IMR-90 (cell line): Measurements from ENCODE around the gene SLC4A8. TPM values are rescaled to one million over a fixed set of nuclear protein-coding genes. Genes with fewer than 3 reads are reported as not detected.

ENCODE experiments used
- ATAC-seq: fragments of 200-7000 bp; cut with Tn5 transposase; 2 replicates; pipeline ENCODE4 v1.9.1; 2020; ENCODE audit warnings: low read depth, mild to moderate bottlenecking, moderate library complexity
- BruUV-seq: library from RNA; stranded (reverse); fragments of 400-500 nt; replicated peaks from 2 replicates; lab custom pipeline; 2021; lab: Mats Ljungman, UMichigan
- CTCF ChIA-PET: fragments of 300-600 bp; formaldehyde crosslinking; extraction: SDS; loops from one replicate; lab custom pipeline; 2021; ENCODE audit warnings: antibody characterized with exemption; lab: Yijun Ruan, JAX
- POLR2A ChIA-PET: fragments of 300-600 bp; sonication (Branson Sonifier 250); formaldehyde crosslinking; loops from one replicate; lab custom pipeline; 2022; ENCODE audit warnings: antibody characterized with exemption; ENCODE audit not compliant: unreplicated experiment; lab: Charles Lee
- DNase-seq: peaks from one replicate; pipeline ENCODE4 v3.0.0; 2013
- H2AFZ ChIP-seq: replicated peaks from 2 replicates; pipeline ENCODE3; 2013; ENCODE audit warnings: low read length, mild to moderate bottlenecking; ENCODE audit not compliant: poor library complexity
- H2AK5ac ChIP-seq: 2 replicates; pipeline ENCODE4 v1.6.1; 2013; ENCODE audit warnings: low read depth, low read length, inconsistent platforms
- H2AK9ac ChIP-seq: replicated peaks from 2 replicates; pipeline ENCODE3; 2013; ENCODE audit warnings: mild to moderate bottlenecking, low read depth, low read length, moderate library complexity; ENCODE audit not compliant: poor library complexity
- H2BK120ac ChIP-seq: 2 replicates; pipeline ENCODE4 v1.6.1; 2013; ENCODE audit warnings: low read depth, low read length, inconsistent platforms
- H2BK15ac ChIP-seq: 3 replicates; pipeline ENCODE4 v1.6.1; 2013; ENCODE audit warnings: low read depth, low read length, inconsistent platforms
- H2BK20ac ChIP-seq: 2 replicates; pipeline ENCODE4 v1.6.1; 2013; ENCODE audit warnings: low read depth, mild to moderate bottlenecking, inconsistent platforms, low read length, moderate library complexity
- H2BK5ac ChIP-seq: 2 replicates; pipeline ENCODE4 v1.6.1; 2013; ENCODE audit warnings: mild to moderate bottlenecking, low read depth, low read length, inconsistent platforms; ENCODE audit not compliant: poor library complexity, severe bottlenecking
- H3K14ac ChIP-seq: replicated peaks from 2 replicates; pipeline ENCODE4 v1.6.1; 2013; ENCODE audit warnings: low read depth, low read length, inconsistent platforms
- H3K18ac ChIP-seq: 2 replicates; pipeline ENCODE4 v1.6.1; 2013; ENCODE audit warnings: low read depth, low read length, control low read depth
- H3K23ac ChIP-seq: 2 replicates; pipeline ENCODE4 v1.6.1; 2013; ENCODE audit warnings: low read depth, low read length, inconsistent platforms
- H3K27ac ChIP-seq: 2 replicates; pipeline ENCODE4 v1.5.1; 2013; ENCODE audit warnings: mild to moderate bottlenecking, control low read depth, low read length; ENCODE audit not compliant: insufficient read depth
- H3K27me3 ChIP-seq: 2 replicates; pipeline ENCODE4 v1.6.1; 2013; ENCODE audit warnings: low read length; ENCODE audit not compliant: control insufficient read depth, insufficient read depth
- H3K36me3 ChIP-seq: 2 replicates; pipeline ENCODE4 v1.6.1; 2013; ENCODE audit warnings: low read length, mixed read lengths; ENCODE audit not compliant: control insufficient read depth, insufficient read depth
- H3K4ac ChIP-seq: 2 replicates; pipeline ENCODE4 v1.6.1; 2013; ENCODE audit warnings: low read depth, low read length, inconsistent platforms
- H3K4me1 ChIP-seq: 2 replicates; pipeline ENCODE4 v1.6.1; 2013; ENCODE audit warnings: low read length, mixed read lengths; ENCODE audit not compliant: control insufficient read depth, insufficient read depth
- H3K4me2 ChIP-seq: 2 replicates; pipeline ENCODE4 v1.6.1; 2013; ENCODE audit warnings: low read depth, mild to moderate bottlenecking, control low read depth, low read length, moderate library complexity
- H3K4me3 ChIP-seq: 2 replicates; pipeline ENCODE4 v1.5.1; 2013; ENCODE audit warnings: low read depth, mild to moderate bottlenecking, control low read depth, low read length, moderate library complexity; ENCODE audit not compliant: insufficient read depth
- H3K56ac ChIP-seq: 2 replicates; pipeline ENCODE4 v1.6.1; 2013; ENCODE audit warnings: low read length, inconsistent platforms; ENCODE audit not compliant: insufficient read depth; ENCODE audit errors: extremely low read depth
- H3K79me1 ChIP-seq, 2 experiments: 2 replicates each; pipeline ENCODE4 v1.6.1; 2013; ENCODE audit warnings: low read length in 2 of 2, inconsistent platforms in 1 of 2, low read depth in 1 of 2
- H3K9ac ChIP-seq: 2 replicates; pipeline ENCODE4 v1.6.1; 2013; ENCODE audit warnings: low read depth, low read length, control low read depth
- H3K9me1 ChIP-seq: 2 replicates; pipeline ENCODE4 v1.6.1; 2013; ENCODE audit warnings: low read length, inconsistent platforms; ENCODE audit not compliant: insufficient read depth
- H3K9me3 ChIP-seq: 2 replicates; pipeline ENCODE4 v1.6.1; 2013; ENCODE audit warnings: low read length; ENCODE audit not compliant: control insufficient read depth, insufficient read depth
- H4K20me1 ChIP-seq: 2 replicates; pipeline ENCODE4 v1.6.1; 2013; ENCODE audit warnings: low read length, inconsistent platforms; ENCODE audit not compliant: insufficient read depth
- H4K5ac ChIP-seq: 2 replicates; pipeline ENCODE4 v1.6.1; 2013; ENCODE audit warnings: mild to moderate bottlenecking, low read depth, low read length, control low read depth
- H4K8ac ChIP-seq, 2 experiments: 2 replicates each; pipeline ENCODE4 v1.6.1; 2013; ENCODE audit warnings: low read depth in 2 of 2, low read length in 2 of 2, control low read depth in 1 of 2, inconsistent platforms in 1 of 2
- H4K91ac ChIP-seq: 2 replicates; pipeline ENCODE4 v1.6.1; 2013; ENCODE audit warnings: low read depth, low read length, inconsistent platforms; ENCODE audit not compliant: insufficient read depth
- BHLHE40 ChIP-seq: fragments of 150-350 bp; IDR thresholded peaks from 2 replicates; pipeline ENCODE4 v1.6.1; 2016; ENCODE audit warnings: mild to moderate bottlenecking, low read depth, low read length
- CHD1 ChIP-seq: IDR thresholded peaks from 2 replicates; pipeline ENCODE4 v1.6.1; 2012; ENCODE audit warnings: low read depth, low read length, improper control_type of control experiment
- CTCF ChIP-seq: conservative IDR thresholded peaks from 2 replicates; pipeline ENCODE4 v1.5.1; 2012; ENCODE audit warnings: mild to moderate bottlenecking, low read depth, low read length, improper control_type of control experiment
- MAFK ChIP-seq: IDR thresholded peaks from 2 replicates; pipeline ENCODE4 v1.6.1; 2012; ENCODE audit warnings: low read depth, low read length, improper control_type of control experiment
- MAZ ChIP-seq: IDR thresholded peaks from 2 replicates; pipeline ENCODE4 v1.6.1; 2012; ENCODE audit warnings: low read depth, mild to moderate bottlenecking, low read length, improper control_type of control experiment, moderate library complexity, borderline replicate concordance
- MXI1 ChIP-seq: IDR thresholded peaks from 2 replicates; pipeline ENCODE4 v1.6.1; 2012; ENCODE audit warnings: low read depth, mild to moderate bottlenecking, low read length, moderate library complexity, borderline replicate concordance
- NFE2L2 ChIP-seq: fragments of 150-350 bp; IDR thresholded peaks from 2 replicates; pipeline ENCODE4 v1.6.1; 2016; ENCODE audit warnings: low read depth, mild to moderate bottlenecking, low read length
- POLR2A ChIP-seq: IDR thresholded peaks from 2 replicates; pipeline ENCODE4 v1.6.1; 2012; ENCODE audit warnings: mild to moderate bottlenecking, low read depth, low read length
- RAD21 ChIP-seq: IDR thresholded peaks from 2 replicates; pipeline ENCODE4 v1.6.1; 2012; ENCODE audit warnings: low read length, improper control_type of control experiment
- SMC3 ChIP-seq: fragments of 150-350 bp; IDR thresholded peaks from 2 replicates; pipeline ENCODE4 v1.6.1; 2016; ENCODE audit warnings: low read depth, mild to moderate bottlenecking, antibody characterized with exemption, low read length, moderate library complexity
- USF2 ChIP-seq: fragments of 150-350 bp; IDR thresholded peaks from 2 replicates; pipeline ENCODE4 v1.6.1; 2017; ENCODE audit warnings: mild to moderate bottlenecking, antibody characterized with exemption, low read length, low read depth
- WGBS, 2 experiments: methylation state at CpG; one replicate each; pipeline versions ENCODE4 v1.1.5 to v1.1.7; 2013; ENCODE audit warnings: missing lambda C conversion rate in 2 of 2; ENCODE audit not compliant: insufficient read length in 1 of 2; ENCODE audit errors: extremely low coverage in 2 of 2; 5-methylcytosine and 5-hydroxymethylcytosine counted together
- dilution Hi-C: fragments of 300-500 bp; cut with HindIII; formaldehyde crosslinking; loops from one replicate; pipeline ENCODE4 v1.14.3; 2018; ENCODE audit warnings: low sequenced_read_pairs; ENCODE audit not compliant: unreplicated experiment
- in situ Hi-C: fragments of 300-500 bp; cut with MboI; formaldehyde crosslinking; loops from 3 replicates; pipeline ENCODE4 v1.14.3; 2019; ENCODE audit warnings: low sequenced_read_pairs, inconsistent platforms, mixed read lengths
- intact Hi-C: fragments of 100-400 bp; cut with micrococcal nuclease; formaldehyde crosslinking; loops from 2 replicates; pipeline ENCODE4 v1.10.0; 2022
- polyA plus RNA-seq, 3 experiments: library from polyadenylated mRNA; depleted of rRNA; stranded (reverse); fragments of >200 nt; gene quantifications; 2 replicates each; pipeline ENCODE4 v1.2.3, GENCODE V29; 2012; ENCODE audit warnings: low replicate concordance in 1 of 3
- total RNA-seq: library from RNA; depleted of rRNA; stranded (reverse); fragments of >200 nt; gene quantifications from 2 replicates; pipeline ENCODE4 v1.2.3, GENCODE V29; 2012
- TF ChIP-seq, protein P1 (sequence below): fragments of 150-350 bp; IDR thresholded peaks from 2 replicates; pipeline ENCODE4 v1.6.1; 2016; ENCODE audit warnings: low read depth, mild to moderate bottlenecking, low read length, moderate library complexity, borderline replicate concordance

Gene SLC4A8
- total and polyA plus RNA-seq, 2 of the 4 experiments (the other 2 are of a cell fraction) = 3.1 to 5.2 TPM

DNA sequence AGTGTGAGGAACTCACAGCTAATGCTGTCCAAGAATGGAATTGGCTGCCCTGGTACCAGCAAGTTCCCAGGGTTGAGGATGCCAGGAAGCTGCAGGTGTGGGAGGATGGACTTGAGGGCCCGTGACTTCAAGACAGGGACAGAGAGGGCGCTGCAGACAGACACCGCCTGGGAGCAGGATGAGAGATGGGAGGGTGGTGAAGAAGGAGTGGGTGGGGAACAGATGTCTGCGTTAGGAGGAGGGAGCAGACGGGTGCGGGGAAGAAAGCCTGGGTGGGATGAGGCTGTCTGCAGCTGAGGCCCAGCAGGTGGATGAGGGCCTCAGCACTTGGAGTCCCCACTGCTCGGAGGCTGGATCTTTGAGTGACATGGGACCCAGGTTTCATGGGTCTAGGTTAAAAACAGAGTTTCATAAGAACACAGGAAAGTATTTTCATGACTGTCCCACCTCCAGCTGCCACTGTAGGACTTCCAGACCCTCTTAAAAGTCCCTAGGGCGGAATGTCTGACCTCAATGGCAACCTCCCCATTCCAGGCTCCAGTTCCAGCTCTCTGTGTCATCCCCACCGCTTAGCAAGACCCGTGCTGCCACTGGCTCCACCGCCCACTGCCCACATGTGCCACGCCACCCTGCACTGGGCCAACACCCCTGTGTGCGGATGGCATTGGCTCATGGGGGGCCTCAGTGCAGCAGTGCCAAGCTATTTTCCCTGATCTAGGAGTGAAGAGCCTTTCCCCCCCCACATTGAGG is 96.1 kb downstream of the SLC4A8 start:
- no peak overlapping the region for H4K91ac ChIP-seq
- H3K4ac ChIP-seq = no peak overlapping the region
- no peaks in the 10 kb centered on the region for H3K4me1 ChIP-seq
- intact Hi-C loops = loop anchor here (1.0 kb wide), 1 partner anchor 35 kb away; no protein-coding TSS in a partner anchor
- ChIA-PET CTCF (interaction anchor here (1.0 to 1.4 kb wide), 2 partner anchors 11 to 12 kb away, joined by 3 read pairs; no protein-coding TSS in a partner anchor), POLR2A (no interaction called here)
- no peak overlapping the region for H3K9ac ChIP-seq
- H3K9me3 ChIP-seq = no peaks in the 10 kb centered on the region
- H3K14ac ChIP-seq = no peak overlapping the region
- H3K9me1 ChIP-seq = peaks cover 3% of the 10 kb centered on the region; the same call in 1 of the 2 replicates
- no peaks in the 10 kb centered on the region for H4K20me1 ChIP-seq
- no peaks in the 10 kb centered on the region for H3K79me1 ChIP-seq
- no peak overlapping the region for H3K18ac ChIP-seq
- no peak overlapping the region for H2BK5ac ChIP-seq
- no TSS peak for BruUV-seq
- H3K56ac ChIP-seq = no peak overlapping the region
- H2BK20ac ChIP-seq = no peak overlapping the region
- TF ChIP-seq POLR2A (no peak), MAFK (no peak), BHLHE40 (no peak), RAD21 (no peak), USF2 (no peak), CHD1 (no peak), NFE2L2 (no peak), CTCF (no peak), SMC3 (no peak), MXI1 (no peak), MAZ (no peak)
- TF ChIP-seq, protein P1, sequence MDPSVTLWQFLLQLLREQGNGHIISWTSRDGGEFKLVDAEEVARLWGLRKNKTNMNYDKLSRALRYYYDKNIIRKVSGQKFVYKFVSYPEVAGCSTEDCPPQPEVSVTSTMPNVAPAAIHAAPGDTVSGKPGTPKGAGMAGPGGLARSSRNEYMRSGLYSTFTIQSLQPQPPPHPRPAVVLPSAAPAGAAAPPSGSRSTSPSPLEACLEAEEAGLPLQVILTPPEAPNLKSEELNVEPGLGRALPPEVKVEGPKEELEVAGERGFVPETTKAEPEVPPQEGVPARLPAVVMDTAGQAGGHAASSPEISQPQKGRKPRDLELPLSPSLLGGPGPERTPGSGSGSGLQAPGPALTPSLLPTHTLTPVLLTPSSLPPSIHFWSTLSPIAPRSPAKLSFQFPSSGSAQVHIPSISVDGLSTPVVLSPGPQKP = no peak
- H3K27ac ChIP-seq = no peak overlapping the region
- no peaks in the 10 kb centered on the region for H3K36me3 ChIP-seq
- 55% methylated on average over 10 of the region's 13 CpGs; no CpG with 5 or more reads in 1 of the 2 experiments for WGBS, 2 experiments
- in situ Hi-C loops = no loop called here
- no peak overlapping the region for H4K5ac ChIP-seq
- no peak overlapping the region for H2AK9ac ChIP-seq
- no peak overlapping the region for H2AFZ ChIP-seq
- DNase-seq (no peak), ATAC-seq (no peak)
- H4K8ac ChIP-seq = no peak overlapping the region
- H3K27me3 ChIP-seq = peaks cover 2% of the 10 kb centered on the region; the same call in 1 of the 2 replicates
- H3K4me3 ChIP-seq = no peak overlapping the region
- H2AK5ac ChIP-seq = no peak overlapping the region
- no peak overlapping the region for H3K23ac ChIP-seq
- no peak overlapping the region for H2BK120ac ChIP-seq
- H3K4me2 ChIP-seq = no peak overlapping the region
- dilution Hi-C loops = no loop called here
- H2BK15ac ChIP-seq = no peak overlapping the region
